HG02763 (cell line): ENCODE results near the gene MAN1C1.
"Not testable (repeated sequence)": the region's sequence is repeated elsewhere in the genome, so short reads cannot be mapped to it uniquely, and the experiment has no call there.

Source experiments
- ATAC-seq: cut with Tn5 transposase; IDR thresholded peaks from one replicate; pipeline ENCODE4 v1.9.1; 2021; ENCODE audit warnings: mild to moderate bottlenecking, moderate library complexity; ENCODE audit not compliant: unreplicated experiment

MAN1C1 gene

DNA sequence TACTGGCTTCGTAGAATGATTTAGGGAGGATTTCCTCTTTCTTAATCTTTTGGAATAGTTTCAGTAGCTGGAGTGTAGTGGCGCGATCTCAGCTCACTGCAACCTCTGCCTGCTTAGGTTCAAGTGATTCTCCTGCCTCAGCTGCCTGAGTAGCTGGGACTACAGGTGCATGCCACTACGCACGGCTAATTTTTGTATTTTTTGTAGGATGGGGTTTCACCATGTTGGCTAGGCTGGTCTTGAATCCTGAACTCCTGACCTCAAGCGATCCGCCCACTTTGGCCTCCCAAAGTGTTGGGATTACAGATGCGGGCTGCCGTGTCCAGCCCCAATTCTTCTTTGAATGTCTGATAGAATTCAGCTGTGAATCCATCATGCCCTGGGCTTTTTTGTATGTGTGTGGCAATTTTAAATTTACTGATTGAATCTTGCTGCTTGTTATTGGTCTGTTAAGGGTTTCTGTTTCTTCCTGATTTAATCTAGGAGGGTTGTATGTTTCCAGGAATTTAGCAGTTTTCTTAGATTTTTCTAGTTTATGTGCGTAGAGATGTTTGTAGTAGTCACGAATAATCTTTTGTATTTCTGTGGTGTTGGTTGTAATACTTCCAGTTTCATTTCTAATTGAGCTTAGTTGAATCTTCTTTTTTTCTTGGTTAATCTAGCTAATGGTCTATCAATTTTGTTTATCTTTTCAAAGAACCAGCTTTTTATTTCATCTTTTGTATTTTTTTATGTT is 15.3 kb downstream of the MAN1C1 start:
- ATAC-seq: no peak

DNA sequence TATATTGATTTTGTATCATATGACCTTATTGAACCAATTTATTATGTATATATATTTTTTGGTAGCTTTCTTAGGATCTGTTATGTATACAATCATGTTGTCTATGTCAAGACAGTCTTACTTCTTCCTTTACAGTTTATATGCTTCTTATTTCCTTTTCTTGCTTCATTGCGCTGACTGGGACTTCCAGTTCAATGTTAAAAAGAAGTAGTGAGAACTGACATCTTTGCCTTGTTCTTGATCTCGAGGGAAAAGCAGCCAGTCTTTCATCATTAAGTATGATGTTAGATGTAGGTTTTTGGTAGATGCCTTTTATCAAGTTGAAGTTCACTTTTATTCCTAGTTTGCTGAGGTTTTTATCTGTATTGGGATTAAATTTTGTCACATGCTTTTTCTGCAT is 17.5 kb downstream of the MAN1C1 start:
- no peak for ATAC-seq

DNA sequence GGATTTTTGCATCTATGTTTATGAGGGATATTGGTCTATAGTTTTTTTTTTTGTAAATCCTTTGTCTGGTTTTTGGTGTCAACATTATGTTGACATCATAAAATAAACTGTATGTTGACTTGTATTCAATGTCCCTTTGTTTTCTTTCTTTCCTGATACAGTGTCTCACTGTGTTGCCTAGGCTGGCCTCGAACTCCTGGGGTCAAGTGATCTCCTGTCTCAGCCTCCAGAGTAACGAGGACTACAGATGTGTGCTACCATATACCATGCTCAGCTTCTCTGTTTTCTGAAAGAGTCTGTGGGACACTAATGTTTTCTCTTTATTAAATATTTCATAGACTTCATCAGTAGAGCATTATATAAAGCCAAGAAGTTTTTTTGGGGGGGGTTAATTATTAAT is 18.3 kb downstream of the MAN1C1 start:
- ATAC-seq: no peak

DNA sequence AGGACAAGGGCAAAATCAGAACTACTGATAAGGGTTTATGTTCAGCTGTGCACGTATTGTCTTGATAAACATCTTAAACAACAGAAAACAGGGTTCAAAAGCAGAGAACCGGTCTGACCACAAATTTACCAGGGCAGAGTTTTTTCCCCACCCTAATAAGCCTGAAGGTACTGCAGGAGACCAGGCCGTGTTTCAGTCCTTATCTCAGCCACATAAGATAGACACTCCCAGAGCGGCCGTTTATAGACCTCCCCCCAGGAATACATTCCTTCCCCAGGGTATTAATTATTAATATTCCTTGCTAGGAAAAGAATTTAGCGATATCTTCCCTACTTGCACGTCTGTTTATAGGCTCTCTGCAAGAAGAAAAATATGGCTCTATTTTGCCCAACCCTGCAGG is 19.6 kb downstream of the MAN1C1 start:
- not testable (repeated sequence) for ATAC-seq

DNA sequence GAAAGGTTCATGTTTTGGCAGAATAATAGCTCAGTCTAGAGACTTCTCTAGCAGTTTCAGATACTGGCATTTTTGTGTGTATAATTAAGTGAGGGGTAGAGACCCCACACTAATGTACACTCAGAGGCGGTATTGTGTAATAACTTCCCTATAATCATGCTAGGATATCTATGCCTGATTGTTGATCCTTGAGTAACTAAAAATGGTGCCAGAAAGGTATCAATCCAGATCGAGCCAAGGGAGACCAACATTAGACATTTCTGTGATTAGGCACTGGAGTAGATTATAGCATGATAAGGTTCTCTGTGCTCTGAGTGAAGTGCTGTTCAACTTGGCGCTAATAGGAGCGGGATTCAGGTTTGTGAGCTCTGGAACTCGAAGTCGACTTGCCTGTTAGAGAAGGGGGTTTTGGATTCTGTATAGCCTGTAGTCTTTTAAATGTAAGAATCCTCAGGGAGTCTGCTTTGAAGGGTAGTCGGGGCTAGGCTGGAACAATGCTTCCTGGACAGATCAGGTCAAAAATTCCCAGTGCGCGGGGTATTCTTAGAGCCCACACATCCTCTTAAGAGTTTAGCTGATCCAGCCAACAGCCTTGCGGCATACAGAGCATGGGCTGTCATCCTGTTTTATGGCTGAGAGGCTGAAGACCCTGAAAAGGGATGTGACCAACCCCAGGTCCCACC is 24.2 kb downstream of the MAN1C1 start:
- ATAC-seq: no peak

DNA sequence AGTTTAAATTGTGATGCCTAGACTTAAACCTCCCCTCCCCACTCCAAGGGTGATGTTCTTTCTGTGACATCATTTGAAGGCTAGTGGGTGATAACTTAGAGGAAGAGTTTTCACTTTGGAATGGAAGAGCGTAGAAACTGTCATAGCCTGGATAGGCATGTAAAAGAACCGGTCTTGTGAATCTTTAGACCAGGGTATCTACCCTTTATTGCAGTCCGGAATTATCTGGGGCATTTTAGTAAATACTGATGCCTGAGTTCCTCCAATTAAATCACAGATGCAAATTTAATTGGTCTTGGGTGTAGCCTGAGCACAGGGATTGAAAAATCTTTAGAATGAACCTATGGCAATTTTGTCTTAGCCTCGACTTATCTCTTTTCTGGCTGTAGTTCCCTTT is 24.7 kb downstream of the MAN1C1 start:
- no peak for ATAC-seq

DNA sequence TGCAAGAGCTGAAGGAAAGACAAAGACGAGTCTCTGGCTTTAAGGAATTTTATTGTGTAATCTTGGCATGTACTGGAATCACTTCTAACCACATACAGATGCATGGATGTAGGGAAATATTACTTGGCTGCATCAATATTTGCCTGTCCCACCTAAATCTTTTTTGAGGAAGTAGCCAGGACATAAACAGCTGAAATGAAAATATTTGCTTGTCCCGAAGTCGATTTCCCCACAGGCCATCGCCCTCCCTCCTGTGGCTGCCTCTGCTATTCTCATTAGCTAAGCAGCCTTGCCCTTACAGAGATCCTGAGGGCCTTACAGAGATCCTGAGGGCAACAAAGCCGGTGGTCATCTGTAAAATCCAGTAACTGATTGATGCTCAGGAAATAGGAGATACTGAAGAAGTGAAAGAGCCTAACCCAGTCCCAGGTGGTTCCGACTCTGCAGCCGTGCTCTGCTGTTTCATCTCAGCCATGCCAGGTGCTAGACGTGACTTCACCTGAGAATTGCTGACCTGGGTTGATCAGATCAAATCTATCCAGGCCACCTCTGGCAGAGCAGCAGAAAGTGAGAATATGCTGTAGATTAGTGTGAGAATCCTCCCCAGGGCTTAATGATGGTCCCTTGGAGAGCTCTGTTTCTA is 25.5 kb downstream of the MAN1C1 start:
- ATAC-seq: no peak

DNA sequence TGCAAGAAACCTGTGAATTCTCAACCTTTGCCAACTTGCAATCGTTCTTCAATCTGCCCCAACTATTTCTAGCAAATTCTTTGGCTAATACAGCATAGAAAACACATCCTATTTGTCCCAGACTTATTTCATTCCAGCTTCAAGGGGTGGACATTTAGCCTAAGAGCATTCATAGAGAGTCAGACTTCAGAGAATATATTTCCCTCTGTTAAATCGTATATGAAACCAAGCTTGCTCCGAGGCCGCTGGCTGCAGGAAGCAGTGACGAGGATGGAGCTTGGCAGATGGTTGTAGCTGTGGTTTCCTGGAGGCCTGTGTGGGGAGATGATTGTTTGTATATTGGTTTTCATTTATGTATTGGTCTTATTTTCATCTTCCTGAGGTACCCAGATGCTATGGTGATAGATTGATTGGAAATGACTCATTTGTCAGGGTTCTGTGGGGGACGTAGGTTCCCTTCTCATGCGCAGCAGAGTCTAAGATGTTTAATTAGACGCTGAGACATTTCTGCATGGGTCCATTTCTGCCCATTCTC is 26.1 kb downstream of the MAN1C1 start:
- ATAC-seq: no peak

DNA sequence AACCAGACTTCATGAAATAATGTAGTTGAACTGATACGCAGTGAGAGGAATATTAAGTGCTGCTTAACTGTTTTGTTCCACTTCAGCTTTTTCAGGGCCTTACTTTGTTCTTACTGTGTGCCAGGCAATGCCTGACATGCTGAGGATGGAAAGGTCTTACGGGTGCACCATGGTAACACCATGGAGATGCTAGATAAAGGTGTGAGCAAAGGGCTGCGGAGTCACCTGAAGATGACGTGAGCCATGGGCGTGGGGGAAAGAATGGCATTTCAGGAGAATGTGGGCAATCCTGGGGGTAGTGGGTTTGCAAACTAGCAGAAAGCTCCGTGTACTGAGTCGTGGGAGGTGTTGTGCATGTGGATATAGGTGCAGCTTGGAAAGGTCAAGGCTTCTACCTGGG is 27.3 kb downstream of the MAN1C1 start:
- ATAC-seq: no peak

DNA sequence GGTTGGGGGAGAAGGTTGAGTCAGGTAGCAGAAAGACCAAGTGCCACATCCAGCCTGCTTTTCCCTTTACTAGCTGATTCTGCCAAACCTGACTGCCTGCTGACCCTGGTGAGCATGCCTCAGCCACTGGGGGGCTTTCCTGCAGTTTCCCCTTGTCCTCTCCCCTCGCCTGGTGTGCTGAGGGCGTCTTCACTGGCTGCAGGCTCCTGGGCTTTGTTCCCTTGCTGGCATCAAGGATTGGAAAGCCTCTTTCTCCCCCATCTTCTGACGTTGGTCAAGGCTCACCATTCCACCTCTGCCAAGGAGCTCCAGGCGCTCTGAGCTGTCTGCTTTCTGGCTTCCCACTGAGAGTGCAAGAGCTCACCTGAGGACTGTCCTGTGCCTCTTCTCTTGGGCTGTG is 28.4 kb downstream of the MAN1C1 start:
- ATAC-seq: no peak

DNA sequence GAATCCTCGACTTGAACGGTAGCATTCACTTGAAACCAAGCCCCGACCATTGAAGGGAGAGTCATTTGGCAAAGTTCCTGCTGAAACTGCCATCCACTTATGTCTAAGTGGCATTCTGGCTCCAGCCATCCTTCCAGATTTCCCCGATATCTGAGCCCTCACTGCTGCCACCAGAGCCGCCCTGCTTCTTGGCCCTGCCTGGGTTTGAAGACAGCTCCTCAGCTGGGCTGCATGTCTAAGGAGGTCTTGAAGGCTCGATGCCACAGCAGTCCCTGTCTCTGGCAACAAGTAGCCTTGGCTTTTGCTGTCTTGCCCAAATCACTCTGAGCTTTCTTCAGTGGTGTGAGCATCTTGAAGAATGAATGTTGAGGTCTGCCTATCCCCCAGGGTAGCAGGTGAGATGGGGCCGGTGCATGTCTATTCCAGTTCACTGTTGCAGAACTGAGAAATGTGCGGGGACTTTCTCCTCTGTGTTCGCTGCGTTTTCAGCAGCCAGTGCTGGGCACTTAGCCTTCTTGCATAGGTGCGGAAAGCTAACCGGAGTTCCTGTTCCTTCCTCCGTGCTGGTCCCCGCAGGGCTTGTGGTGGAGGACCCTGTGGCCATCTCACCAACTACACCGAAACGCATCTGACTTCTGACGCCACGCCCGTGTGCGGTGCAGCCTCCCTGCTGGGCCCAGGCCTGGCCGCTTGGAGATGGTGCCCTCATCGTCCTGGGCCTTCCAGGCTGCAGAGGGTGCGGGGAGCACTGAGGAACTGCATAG is 29.2 kb downstream of the MAN1C1 start:
- ATAC-seq: no peak

DNA sequence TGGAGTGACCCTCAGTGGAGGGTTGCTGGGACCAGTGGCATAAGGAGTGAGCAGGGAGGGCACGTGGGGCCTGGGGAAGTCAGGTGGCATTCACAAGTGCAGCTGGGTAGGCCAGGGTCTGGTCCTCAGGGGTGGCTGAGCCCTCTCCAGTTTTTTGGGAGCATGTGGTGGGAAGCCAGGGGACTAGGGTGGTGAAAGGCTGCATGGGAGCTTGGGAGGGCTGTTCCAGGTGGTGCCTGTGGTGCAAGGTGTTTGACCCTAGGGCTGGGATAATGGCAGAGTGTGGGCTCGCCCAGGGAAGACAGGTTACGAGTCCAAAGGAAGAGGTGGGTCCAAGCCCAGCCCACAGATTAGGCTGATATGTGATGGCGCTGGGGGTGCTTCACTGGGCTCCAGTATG is 30.5 kb downstream of the MAN1C1 start:
- ATAC-seq: no peak

DNA sequence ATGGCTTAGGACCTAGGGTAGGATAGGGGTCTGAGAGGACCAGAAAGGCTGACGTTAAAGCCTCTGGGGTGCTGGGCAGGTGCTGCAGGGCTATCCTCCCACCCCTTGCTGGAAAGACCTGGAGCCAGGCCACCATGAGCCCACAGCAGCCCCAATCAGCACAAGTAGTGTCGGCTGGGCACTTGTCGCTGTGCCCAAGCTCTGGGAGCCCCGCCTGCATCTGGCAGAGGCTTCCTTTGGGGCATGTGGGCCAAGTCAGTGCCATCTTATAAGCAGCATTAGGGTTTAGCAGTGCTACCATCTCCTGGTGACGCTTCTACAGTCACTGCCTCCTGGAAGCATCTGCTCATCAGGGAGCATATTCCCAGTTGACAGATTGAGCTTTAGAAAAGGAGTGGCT is 31.3 kb downstream of the MAN1C1 start:
- ATAC-seq: no peak

DNA sequence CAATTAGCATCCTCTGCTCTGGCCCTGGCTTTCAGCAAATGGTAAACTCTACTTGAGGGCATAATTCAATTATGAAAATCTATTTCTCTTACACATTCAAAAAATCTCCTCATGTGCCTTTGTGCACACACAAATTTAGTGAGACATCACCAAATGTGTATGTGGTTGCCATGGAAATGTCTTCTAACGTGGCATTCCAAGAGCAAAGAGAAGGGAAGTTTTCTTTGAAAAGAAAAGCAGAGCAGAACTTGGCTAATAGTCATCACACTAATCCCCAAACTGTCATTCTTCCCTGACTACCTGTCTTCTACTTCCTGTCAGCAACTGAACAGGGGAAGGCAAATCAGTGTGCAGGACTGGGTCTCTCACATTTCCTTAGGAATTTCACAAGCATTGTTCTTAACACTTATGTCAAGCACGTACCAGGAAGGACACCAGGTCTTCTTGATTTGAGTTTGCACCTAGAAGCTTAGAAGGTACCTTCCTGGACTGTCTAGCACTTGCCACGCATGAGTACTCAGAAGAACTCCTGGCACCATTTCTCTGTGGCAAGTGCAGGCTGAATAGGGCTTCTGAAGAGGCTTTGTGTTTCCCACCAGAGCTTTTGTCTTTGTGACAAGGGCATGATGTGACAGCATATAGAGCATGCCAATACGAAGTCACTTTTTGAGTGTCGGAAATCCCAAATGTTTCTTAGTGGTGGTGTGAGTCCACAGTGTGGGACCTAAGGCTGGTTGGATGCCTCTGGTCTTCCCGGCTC is 32.3 kb downstream of the MAN1C1 start:
- ATAC-seq: no peak

DNA sequence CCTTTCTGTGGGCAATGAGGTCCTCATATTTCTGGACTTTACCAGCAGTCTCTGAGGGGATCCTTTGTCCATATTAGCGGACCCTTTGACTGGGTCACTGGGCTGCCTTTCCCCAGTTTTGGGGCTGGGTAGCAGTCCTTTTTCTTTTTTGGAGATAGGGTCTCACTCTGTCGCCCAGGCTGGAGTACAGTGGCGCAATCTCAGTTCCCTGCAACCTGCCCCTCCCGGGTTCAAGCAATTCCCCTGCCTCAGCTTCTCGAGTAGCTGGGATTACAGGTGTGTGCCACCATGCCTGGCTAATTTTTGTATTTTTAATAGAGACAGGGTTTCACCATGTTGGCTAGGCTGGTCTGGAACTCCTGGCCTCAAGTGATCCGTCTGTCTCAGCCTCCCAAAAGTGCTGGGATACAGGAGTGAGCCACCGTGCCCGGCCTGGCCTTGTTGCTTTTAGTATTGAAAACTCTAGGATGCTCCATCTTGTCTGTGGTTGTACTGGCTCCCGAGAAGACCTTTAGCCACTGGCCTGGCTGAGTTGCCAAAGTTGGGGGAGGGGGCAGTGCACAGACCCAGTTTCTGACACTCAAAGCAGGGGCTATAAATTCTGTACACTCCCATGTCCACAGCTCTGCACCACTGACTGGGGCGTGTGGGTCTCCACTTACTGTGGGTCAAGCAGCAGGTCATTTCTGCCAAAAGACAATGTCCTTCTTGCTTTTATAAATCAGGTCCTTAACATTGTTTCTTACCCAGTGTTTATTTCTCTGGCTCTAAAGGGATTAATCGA is 33.1 kb downstream of the MAN1C1 start:
- ATAC-seq: no peak

DNA sequence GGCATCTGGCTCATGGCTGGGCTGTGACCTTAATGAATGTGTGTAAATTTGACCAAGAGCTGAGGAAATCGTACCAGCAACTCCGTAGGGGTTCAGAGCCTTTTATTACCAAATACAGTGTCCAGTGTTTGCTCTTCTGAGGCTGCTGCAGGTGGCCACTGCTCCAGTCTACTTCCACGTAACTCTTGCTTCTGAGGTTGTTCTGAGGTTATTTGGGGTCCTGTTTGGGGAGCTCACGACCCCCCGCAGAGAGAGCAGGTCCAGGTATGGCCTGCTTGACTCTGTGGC is 33.6 kb downstream of the MAN1C1 start:
- no peak for ATAC-seq

DNA sequence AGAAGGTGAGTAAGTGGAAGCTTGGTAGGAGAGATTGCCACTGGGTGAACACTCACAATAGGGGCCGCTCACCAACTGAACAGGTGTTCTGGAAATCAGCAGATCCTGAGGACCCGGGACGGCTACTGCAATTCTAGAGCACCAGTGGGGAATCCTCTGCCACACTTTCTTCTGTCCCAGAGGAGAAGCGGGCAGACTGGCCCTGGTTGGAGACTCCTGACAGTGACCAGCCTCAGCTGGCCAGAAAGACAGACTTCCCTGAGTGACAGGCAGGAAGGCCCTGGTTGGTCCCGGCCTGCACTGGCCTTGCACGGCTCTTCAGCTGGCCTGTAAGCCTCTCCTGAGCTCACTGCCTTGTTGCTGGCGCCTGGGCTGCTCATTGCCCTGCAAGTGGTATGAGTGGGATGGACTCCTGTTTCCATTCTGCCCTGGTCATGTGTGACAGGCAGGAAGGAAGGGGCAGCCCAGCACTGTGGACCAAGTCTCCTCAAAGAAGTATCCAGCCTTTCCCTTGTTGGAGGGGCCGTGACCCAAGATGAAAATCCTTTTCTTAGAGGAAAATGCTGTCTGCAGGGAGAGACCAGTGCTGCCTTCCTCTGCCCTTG is 34.5 kb downstream of the MAN1C1 start:
- no peak for ATAC-seq

DNA sequence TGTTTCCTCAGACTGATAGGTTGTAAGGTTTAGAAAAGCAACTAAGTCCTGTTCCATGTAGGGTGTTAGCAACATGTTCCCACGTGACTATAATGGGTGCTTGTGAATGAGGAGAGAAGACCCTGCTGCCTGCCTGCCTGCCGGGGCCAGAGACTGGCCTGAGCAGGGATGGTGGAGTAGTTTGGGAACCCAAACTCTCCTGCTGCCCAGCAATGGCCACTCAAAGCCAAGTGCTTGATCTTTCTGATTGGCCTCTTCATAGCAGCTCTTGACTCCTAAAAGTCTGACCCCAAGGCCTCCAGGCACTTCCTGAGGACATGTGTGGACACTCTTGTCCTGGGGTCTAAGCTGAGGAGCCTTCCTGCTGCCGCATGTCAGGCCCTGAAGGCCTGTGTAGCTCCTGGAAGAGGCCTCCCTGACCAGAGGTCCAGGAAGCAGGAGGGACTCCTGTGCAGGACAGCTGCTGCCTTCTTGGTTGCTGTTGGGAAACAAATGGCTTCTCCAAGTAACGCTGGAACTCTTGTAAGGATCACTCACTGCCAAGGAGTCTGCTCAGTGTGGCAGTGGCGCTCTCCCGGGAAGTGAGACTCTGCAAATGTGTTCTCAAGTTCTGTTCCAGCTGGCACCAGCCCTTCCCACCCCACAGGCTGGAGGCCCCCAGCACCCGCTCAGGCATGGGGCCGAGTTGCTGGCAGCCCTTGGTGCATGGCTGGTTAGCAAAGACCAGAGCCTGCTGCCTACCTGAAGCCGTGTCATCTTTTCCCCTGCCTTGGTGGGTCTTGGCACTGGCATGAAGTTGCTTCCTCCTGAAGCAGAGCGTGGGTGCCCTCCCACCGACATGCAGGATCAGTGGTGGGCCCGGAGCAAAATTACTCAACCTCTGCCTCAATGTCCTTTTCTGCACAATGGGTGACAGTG is 35.5 kb downstream of the MAN1C1 start:
- no peak for ATAC-seq

DNA sequence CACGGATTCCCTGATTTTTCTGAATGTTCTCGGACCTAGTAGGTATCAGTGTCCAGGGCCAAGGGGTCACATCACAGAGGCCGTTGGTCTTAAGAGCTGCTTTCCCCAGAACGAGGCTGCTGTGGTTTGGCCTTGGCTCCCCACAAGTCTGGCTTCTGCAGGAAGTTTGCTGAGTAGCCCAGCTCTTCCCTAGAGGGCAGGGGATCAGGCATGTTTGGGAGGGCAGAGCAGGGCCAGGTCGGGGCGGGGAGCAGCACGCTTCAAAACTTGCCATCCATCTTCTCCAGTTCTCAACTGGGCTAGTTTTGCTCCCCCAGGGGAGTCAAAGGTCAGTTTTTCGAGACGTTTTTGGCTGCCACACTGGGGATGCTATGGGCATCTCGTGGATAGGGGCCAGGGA is 37.0 kb downstream of the MAN1C1 start:
- ATAC-seq: no peak
